Measurements from ENCODE around the gene ITPR3.
"Not testable (repeated sequence)": the region's sequence is repeated elsewhere in the genome, so short reads cannot be mapped to it uniquely, and the experiment has no call there.

The ITPR3 gene

DNA sequence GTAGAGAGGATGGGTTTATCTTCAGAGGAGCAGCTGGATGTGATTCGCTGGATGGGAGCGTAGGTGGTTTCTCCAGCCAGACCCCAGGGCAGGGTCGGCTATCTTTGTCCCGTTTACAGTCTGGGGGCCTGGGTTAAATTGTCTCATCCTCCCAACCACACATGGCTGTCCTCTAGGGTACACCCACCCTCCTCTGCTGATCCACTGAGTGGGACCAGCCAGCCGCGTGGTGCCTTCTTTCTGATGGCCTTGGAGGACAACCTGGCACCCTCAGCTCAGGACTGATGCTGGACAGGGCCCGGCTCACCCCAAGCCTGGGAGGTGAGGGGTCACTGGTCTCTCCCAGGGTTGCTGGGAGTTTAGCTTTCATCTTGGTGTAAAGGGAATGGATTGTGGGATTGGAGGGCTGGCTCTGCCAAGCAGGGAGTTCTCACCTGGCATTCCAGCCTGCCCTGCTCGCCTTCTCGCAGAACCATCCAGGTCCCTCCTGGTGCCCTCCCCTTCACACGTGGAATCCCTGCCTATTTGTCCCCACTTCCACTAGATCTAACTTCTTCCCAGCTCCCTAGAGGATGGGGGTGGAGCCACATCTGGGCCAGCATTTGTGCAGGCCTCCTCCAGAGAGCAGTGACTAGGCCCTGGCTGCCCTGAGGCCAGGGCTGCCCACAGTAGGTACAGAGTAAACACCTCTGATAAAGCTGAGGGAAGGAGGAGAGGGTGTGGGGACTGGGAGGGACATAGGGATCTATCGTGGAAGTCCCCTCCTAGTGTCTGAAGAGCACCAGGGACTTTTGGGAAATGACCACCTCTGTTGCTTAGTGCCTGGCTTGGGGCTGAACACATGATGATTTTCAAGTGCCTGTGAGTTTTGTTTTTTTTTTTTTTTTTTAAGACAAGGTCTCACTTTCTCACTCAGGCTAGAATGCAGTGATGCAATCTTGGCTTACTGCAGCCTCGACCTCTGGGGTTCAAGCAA, 1.6 kb downstream of the ITPR3 start:
- H3K9me3 ChIP-seq (ENCODE audit: control insufficient read depth in 1 of 2, low read length in 2 of 2) = no peaks in the 10 kb centered on the region
- H3K4me3 ChIP-seq (ENCODE audit: low read depth in 1 of 2, low read length in 2 of 2) = peak overlapping the region; percentile 85 to 86
- H3K4me1 ChIP-seq (ENCODE audit: control insufficient read depth in 1 of 2, insufficient read depth in 2 of 2, low read length in 2 of 2) = peaks cover 47% of the 10 kb centered on the region in 2 donors
- H3K36me3 ChIP-seq (ENCODE audit: control insufficient read depth in 1 of 2, insufficient read depth in 2 of 2, low read length in 2 of 2) = peaks cover 0 to 4% of the 10 kb centered on the region in 2 donors
- peak overlapping the region; percentile 96 for H3K9ac ChIP-seq (ENCODE audit: low read depth in 1 of 2, low read length in 2 of 2)
- no peaks in the 10 kb centered on the region for H3K27me3 ChIP-seq (ENCODE audit: control insufficient read depth in 1 of 2, insufficient read depth in 2 of 2, low read length in 2 of 2)
- H3K27ac ChIP-seq (ENCODE audit: low read depth, low read length) = peak overlapping the region; percentile 93

DNA sequence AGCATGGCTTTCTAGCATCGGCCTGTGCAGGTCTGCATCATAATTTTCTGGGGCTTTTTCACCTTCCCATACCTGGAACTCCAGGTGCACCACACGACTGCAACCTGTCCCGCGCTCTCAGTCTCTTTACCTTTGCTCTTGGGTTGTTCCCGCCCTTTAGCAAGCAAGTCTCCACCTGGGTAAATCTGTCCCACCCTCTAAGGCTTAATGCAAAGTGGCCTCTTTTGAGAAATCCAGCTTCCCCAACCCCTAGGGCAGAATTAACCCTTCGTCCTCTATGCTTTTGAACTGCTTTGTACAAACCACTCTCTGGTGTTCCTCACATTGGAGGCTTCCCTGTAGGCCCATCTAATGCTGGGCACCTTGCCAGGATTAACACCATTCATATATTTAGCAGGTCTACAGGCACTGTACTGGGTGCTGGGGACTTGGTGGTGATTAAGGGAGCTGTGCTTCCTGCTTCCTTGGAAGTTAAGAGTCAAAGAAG, 2.8 kb downstream of the ITPR3 start:
- Histone ChIP-seq H3K9ac (ENCODE audit: low read depth in 1 of 2, low read length in 2 of 2) (peak overlapping the region; percentile 44 to 67), H3K27ac (ENCODE audit: low read depth, low read length) (no peak overlapping the region), H3K36me3 (ENCODE audit: control insufficient read depth in 1 of 2, insufficient read depth in 2 of 2, low read length in 2 of 2) (peaks cover 0 to 4% of the 10 kb centered on the region in 2 donors), H3K27me3 (ENCODE audit: control insufficient read depth in 1 of 2, insufficient read depth in 2 of 2, low read length in 2 of 2) (no peaks in the 10 kb centered on the region), H3K4me1 (ENCODE audit: control insufficient read depth in 1 of 2, insufficient read depth in 2 of 2, low read length in 2 of 2) (peaks cover 57 to 58% of the 10 kb centered on the region in 2 donors), H3K4me3 (ENCODE audit: low read depth in 1 of 2, low read length in 2 of 2) (peak overlapping the region; percentile 41 to 85), H3K9me3 (ENCODE audit: control insufficient read depth in 1 of 2, low read length in 2 of 2) (no peaks in the 10 kb centered on the region)

DNA sequence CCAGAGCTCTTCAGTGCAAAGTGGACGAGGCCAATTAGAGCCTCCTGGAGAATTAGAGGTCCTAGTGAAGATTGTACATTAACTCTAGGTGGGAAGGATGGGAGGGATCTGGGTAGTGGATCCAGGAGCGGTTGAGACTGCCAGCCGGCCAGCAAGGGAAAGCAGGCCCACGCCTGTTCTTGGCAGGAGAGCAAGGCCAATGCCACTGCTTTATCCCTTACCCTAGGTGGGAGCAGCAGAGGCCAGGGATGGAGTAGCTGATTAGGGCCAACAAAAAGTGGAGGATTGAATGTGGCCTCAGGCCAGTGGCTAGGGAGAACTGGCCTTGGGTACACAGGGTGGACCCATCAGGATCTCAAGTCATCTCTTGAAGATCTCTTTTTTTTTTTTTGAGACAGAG, 3.7 kb downstream of the ITPR3 start:
- H3K27me3 ChIP-seq (ENCODE audit: control insufficient read depth in 1 of 2, insufficient read depth in 2 of 2, low read length in 2 of 2) = no peaks in the 10 kb centered on the region
- H3K4me1 ChIP-seq (ENCODE audit: control insufficient read depth in 1 of 2, insufficient read depth in 2 of 2, low read length in 2 of 2) = peaks cover 51 to 56% of the 10 kb centered on the region in 2 donors
- H3K27ac ChIP-seq (ENCODE audit: low read depth, low read length) = peak overlapping the region; percentile 0
- H3K9ac ChIP-seq (ENCODE audit: low read depth in 1 of 2, low read length in 2 of 2) = peak overlapping the region; percentile 7 to 44
- H3K9me3 ChIP-seq (ENCODE audit: control insufficient read depth in 1 of 2, low read length in 2 of 2) = no peaks in the 10 kb centered on the region
- peaks cover 0 to 4% of the 10 kb centered on the region in 2 donors for H3K36me3 ChIP-seq (ENCODE audit: control insufficient read depth in 1 of 2, insufficient read depth in 2 of 2, low read length in 2 of 2)
- H3K4me3 ChIP-seq (ENCODE audit: low read depth in 1 of 2, low read length in 2 of 2) = peak overlapping the region in 1 of 2 donors; percentile 85

DNA sequence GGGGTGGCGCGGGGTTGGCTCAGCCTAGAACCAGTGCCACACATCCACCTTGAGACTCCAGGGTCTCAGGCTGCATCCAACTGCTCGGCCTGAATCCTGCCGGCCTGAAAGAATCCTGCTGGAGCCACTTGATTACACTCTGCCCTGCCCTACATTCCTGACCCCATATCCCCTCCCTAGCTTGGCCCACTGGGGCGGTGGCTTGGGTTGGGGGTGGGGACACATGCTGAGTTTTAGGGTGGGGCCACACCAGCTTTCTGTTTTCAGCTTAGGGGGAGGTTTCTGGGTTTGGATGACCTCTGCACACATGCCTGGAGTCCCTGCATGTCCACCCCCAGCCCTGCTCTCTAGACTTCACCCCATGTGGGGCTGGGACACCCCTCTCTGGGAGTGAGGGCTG, 6.8 kb downstream of the ITPR3 start:
- H3K9ac ChIP-seq (ENCODE audit: low read depth in 1 of 2, low read length in 2 of 2) = peak overlapping the region; percentile 23 to 48
- no peaks in the 10 kb centered on the region for H3K9me3 ChIP-seq (ENCODE audit: control insufficient read depth in 1 of 2, low read length in 2 of 2)
- peaks cover 0 to 4% of the 10 kb centered on the region in 2 donors for H3K36me3 ChIP-seq (ENCODE audit: control insufficient read depth in 1 of 2, insufficient read depth in 2 of 2, low read length in 2 of 2)
- peak overlapping the region in 1 of 2 donors; percentile 31 for H3K4me3 ChIP-seq (ENCODE audit: low read depth in 1 of 2, low read length in 2 of 2)
- H3K27me3 ChIP-seq (ENCODE audit: control insufficient read depth in 1 of 2, insufficient read depth in 2 of 2, low read length in 2 of 2) = no peaks in the 10 kb centered on the region
- H3K27ac ChIP-seq (ENCODE audit: low read depth, low read length) = no peak overlapping the region
- H3K4me1 ChIP-seq (ENCODE audit: control insufficient read depth in 1 of 2, insufficient read depth in 2 of 2, low read length in 2 of 2) = peaks cover 55 to 68% of the 10 kb centered on the region in 2 donors

DNA sequence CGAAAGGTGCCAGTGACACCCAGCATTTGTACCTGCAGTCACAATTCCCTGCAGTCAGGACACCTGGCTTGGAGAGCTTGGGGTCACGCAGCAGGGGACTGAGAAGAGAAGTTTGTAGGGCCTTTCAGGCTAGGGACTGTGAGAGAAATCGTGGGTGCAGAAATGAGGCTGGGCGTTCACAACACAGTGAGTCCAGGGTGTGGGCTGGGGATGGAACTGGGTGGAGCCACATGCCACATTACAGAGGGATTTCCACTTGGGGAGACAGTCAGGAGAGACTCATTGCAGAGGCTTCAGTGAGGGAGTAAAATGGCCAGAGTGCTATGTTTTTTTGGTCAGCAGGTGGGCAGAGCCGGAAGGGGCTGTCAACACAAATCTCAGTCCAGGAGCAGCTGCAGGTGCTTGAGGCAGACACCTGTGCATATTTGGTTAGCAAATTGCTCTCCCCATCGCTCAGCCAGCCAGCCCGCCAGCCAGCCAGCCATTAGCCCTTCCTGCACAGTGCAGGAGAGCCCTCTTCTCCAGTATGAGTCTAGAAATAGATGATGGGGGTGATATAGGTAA, 7.4 kb downstream of the ITPR3 start:
- Histone ChIP-seq H3K4me3 (ENCODE audit: low read depth in 1 of 2, low read length in 2 of 2) (peak overlapping the region in 1 of 2 donors; percentile 31), H3K4me1 (ENCODE audit: control insufficient read depth in 1 of 2, insufficient read depth in 2 of 2, low read length in 2 of 2) (peaks cover 54 to 64% of the 10 kb centered on the region in 2 donors), H3K9me3 (ENCODE audit: control insufficient read depth in 1 of 2, low read length in 2 of 2) (no peaks in the 10 kb centered on the region), H3K27ac (ENCODE audit: low read depth, low read length) (no peak overlapping the region), H3K36me3 (ENCODE audit: control insufficient read depth in 1 of 2, insufficient read depth in 2 of 2, low read length in 2 of 2) (peaks cover 0 to 4% of the 10 kb centered on the region in 2 donors), H3K9ac (ENCODE audit: low read depth in 1 of 2, low read length in 2 of 2) (peak overlapping the region; percentile 23 to 48), H3K27me3 (ENCODE audit: control insufficient read depth in 1 of 2, insufficient read depth in 2 of 2, low read length in 2 of 2) (no peaks in the 10 kb centered on the region)

- no peaks in the 10 kb centered on the region for H3K27me3 ChIP-seq (ENCODE audit: control insufficient read depth in 1 of 2, insufficient read depth in 2 of 2, low read length in 2 of 2)
- peaks cover 49 to 56% of the 10 kb centered on the region in 2 donors for H3K4me1 ChIP-seq (ENCODE audit: control insufficient read depth in 1 of 2, insufficient read depth in 2 of 2, low read length in 2 of 2)
- H3K4me3 ChIP-seq (ENCODE audit: low read depth in 1 of 2, low read length in 2 of 2) = no peak overlapping the region
- H3K9me3 ChIP-seq (ENCODE audit: control insufficient read depth in 1 of 2, low read length in 2 of 2) = no peaks in the 10 kb centered on the region
- H3K27ac ChIP-seq (ENCODE audit: low read depth, low read length) = no peak overlapping the region
- peaks cover 0 to 4% of the 10 kb centered on the region in 2 donors for H3K36me3 ChIP-seq (ENCODE audit: control insufficient read depth in 1 of 2, insufficient read depth in 2 of 2, low read length in 2 of 2)
- no peak overlapping the region for H3K9ac ChIP-seq (ENCODE audit: low read depth in 1 of 2, low read length in 2 of 2)
These were observed 8.9 kb downstream of the ITPR3 start for GRCh38 chr6:33630014-33630413.

DNA sequence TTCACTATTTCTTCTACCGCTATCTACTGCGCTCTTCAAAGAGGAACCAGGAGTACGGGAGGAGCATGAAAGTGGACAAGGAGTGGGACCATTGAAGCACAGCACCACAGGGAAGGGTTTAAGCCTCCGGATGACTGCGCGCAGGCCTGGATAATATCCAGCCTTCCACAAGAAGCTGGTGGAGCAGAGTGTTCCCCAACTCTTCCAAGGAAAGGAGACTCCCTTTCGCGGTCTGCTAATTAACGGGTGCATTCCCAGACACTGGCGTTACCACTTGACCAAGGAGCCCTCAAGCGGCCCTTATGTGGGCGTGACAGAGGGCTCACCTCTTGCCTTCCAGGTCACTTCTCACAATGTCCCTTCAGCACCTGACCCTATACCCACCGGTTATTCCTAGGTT, 10.4 kb downstream of the ITPR3 start:
- H3K9ac ChIP-seq (ENCODE audit: low read depth in 1 of 2, low read length in 2 of 2); H3K9me3 ChIP-seq (ENCODE audit: control insufficient read depth in 1 of 2, low read length in 2 of 2); H3K36me3 ChIP-seq (ENCODE audit: control insufficient read depth in 1 of 2, insufficient read depth in 2 of 2, low read length in 2 of 2); H3K27ac ChIP-seq (ENCODE audit: low read depth, low read length); H3K27me3 ChIP-seq (ENCODE audit: control insufficient read depth in 1 of 2, insufficient read depth in 2 of 2, low read length in 2 of 2); H3K4me3 ChIP-seq (ENCODE audit: low read depth in 1 of 2, low read length in 2 of 2): not testable (repeated sequence)
- H3K4me1 ChIP-seq (ENCODE audit: control insufficient read depth in 1 of 2, insufficient read depth in 2 of 2, low read length in 2 of 2) = peaks cover 43 to 51% of the 10 kb centered on the region in 2 donors

DNA sequence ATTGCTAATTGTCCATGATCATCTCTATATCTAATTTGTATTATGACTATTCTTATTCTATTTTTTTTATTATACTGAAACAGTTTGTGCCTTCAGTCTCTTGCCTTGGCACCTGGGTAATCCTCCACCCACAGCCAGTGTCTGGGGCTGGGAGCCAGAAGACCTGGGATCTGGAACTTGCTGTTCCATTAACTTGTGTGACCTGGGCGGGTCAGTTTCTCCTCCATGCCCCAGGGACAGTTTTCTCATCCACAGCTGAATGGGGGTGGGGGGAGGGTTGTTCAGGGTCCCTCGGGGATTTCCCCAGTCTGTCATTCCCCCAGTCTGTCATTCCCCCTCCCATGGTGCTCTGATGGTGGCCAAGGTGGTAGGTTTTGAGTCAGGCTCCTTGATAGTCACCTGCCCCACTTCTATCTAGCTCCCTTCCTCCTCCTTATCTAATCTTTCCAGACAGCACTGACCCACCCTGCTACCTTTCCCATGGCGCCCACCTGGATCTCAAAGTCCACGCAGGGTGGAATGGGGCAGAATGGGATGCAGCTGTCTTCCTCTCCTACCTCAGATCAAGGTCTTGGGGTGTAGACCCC, 10.9 kb downstream of the ITPR3 start:
- H3K9ac ChIP-seq (ENCODE audit: low read depth in 1 of 2, low read length in 2 of 2) = peak overlapping the region in 1 of 2 donors; percentile 49
- no peaks in the 10 kb centered on the region for H3K27me3 ChIP-seq (ENCODE audit: control insufficient read depth in 1 of 2, insufficient read depth in 2 of 2, low read length in 2 of 2)
- peaks cover 0 to 3% of the 10 kb centered on the region in 2 donors for H3K36me3 ChIP-seq (ENCODE audit: control insufficient read depth in 1 of 2, insufficient read depth in 2 of 2, low read length in 2 of 2)
- no peaks in the 10 kb centered on the region for H3K9me3 ChIP-seq (ENCODE audit: control insufficient read depth in 1 of 2, low read length in 2 of 2)
- peak overlapping the region; percentile 53 to 61 for H3K4me3 ChIP-seq (ENCODE audit: low read depth in 1 of 2, low read length in 2 of 2)
- H3K27ac ChIP-seq (ENCODE audit: low read depth, low read length) = peak overlapping the region; percentile 72
- peaks cover 43 to 51% of the 10 kb centered on the region in 2 donors for H3K4me1 ChIP-seq (ENCODE audit: control insufficient read depth in 1 of 2, insufficient read depth in 2 of 2, low read length in 2 of 2)

DNA sequence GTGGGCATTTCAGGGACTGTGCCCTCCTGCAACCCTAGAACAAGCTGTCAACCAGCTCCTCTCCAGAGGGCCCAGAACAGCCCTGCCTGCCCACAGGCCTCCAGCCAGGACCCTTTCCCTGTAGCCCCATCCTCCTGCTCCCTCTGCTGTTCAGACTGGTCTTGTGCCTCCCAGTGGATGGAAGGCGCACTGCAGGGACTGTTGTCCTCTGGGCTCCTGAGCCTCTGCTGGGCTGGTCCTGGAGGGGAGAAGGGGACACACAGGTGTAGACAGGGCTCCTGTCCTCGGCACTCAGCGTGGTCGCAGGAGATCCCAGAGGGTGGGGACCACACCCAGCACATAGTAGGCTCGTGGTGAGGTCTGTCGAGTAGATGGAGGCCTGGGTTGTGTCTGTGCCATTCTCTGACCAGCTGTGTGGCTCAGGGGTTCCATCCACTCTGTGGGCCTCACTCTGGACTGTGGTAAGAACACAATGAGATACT, 11.5 kb downstream of the ITPR3 start:
- Histone ChIP-seq H3K27me3 (ENCODE audit: control insufficient read depth in 1 of 2, insufficient read depth in 2 of 2, low read length in 2 of 2) (no peaks in the 10 kb centered on the region), H3K27ac (ENCODE audit: low read depth, low read length) (peak overlapping the region; percentile 72), H3K36me3 (ENCODE audit: control insufficient read depth in 1 of 2, insufficient read depth in 2 of 2, low read length in 2 of 2) (peaks cover 0 to 3% of the 10 kb centered on the region in 2 donors), H3K9me3 (ENCODE audit: control insufficient read depth in 1 of 2, low read length in 2 of 2) (no peaks in the 10 kb centered on the region), H3K4me1 (ENCODE audit: control insufficient read depth in 1 of 2, insufficient read depth in 2 of 2, low read length in 2 of 2) (peaks cover 40 to 45% of the 10 kb centered on the region in 2 donors), H3K9ac (ENCODE audit: low read depth in 1 of 2, low read length in 2 of 2) (peak overlapping the region; percentile 49 to 65), H3K4me3 (ENCODE audit: low read depth in 1 of 2, low read length in 2 of 2) (peak overlapping the region; percentile 53 to 61)
